Measurements from ENCODE around the gene CAPN2.

CAPN2 gene

DNA sequence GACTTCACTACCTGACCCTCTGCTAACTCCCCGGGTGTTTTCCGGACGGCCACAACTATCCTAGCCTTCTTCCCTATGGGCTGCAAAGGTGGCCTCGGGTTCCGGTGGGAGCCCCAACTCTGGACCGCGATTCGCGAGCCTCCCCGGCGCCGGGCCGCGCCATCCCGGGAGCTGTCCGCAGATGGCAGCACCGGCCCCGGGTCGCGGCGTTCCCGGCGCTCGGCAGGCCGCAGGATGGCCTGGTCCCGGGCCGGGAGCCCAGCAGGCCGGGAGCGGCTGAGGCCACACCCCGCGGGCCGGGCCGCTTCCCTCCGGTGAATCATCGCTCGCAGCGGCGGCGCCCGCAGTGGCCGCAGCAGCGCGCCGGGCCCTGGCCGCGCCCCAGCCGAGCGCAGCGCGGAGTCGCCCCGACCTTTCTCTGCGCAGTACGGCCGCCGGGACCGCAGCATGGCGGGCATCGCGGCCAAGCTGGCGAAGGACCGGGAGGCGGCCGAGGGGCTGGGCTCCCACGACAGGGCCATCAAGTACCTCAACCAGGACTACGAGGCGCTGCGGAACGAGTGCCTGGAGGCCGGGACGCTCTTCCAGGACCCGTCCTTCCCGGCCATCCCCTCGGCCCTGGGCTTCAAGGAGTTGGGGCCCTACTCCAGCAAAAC lies at the start of gene CAPN2:
Gene CAPN2 (plus strand): TSS at position 346 of the 656 bp plus-strand sequence. CDS start 102 bp downstream, at position 448.
- peaks cover 61% of the 10 kb centered on the region for H3K4me1 ChIP-seq (ENCODE audit: insufficient read depth, low read length)

DNA sequence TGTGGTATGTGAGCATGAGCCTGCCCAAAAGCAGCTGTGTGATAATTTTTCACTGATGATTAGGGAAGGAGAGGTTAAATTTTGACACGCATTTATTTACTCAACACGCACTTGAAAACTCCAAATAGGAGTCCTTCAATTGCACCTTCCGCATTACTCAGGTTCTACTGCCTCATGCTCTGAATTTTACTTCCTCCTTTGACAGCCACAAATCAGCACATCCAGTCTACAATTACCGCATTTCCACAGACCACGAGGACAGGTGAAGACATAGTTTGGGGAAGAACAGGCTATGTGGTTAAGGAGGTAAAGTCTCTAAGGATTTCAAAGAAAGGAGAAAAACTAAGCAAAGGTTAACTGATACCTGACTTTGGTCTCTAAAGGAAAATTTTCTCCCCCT lies 49.4 kb upstream of the CAPN2 start:
- Histone ChIP-seq H3K9me3 (ENCODE audit: low read length) (no peaks in the 10 kb centered on the region), H3K9ac (ENCODE audit: low read length) (no peak overlapping the region), H3K36me3 (ENCODE audit: insufficient read depth, low read length) (no peaks in the 10 kb centered on the region), H3K27ac (ENCODE audit: low read depth, low read length) (no peak overlapping the region), H3K27me3 (ENCODE audit: control insufficient read depth in 1 of 2, insufficient read depth in 2 of 2, low read length in 2 of 2) (no peaks in the 10 kb centered on the region), H3K4me3 (ENCODE audit: low read depth in 1 of 2, low read length in 2 of 2) (no peak overlapping the region), H3K4me1 (ENCODE audit: insufficient read depth, low read length) (no peaks in the 10 kb centered on the region)

More for the DNA sequence above, at the start of gene CAPN2:
- no peaks in the 10 kb centered on the region for H3K36me3 ChIP-seq (ENCODE audit: insufficient read depth, low read length)
- H3K4me3 ChIP-seq (ENCODE audit: low read depth in 1 of 2, low read length in 2 of 2): peak within 1 kb of the TSS; percentile 70 to 82
- H3K9ac ChIP-seq (ENCODE audit: low read length): peak within 1 kb of the TSS; percentile 69
- H3K27me3 ChIP-seq (ENCODE audit: control insufficient read depth in 1 of 2, insufficient read depth in 2 of 2, low read length in 2 of 2): no peaks in the 10 kb centered on the region
- H3K9me3 ChIP-seq (ENCODE audit: low read length): no peaks in the 10 kb centered on the region
- peak within 1 kb of the TSS; percentile 87 for H3K27ac ChIP-seq (ENCODE audit: low read depth, low read length)

- no peak overlapping the region for H3K27ac ChIP-seq (ENCODE audit: low read depth, low read length)
- no peak overlapping the region for H3K4me3 ChIP-seq (ENCODE audit: low read depth in 1 of 2, low read length in 2 of 2)
- no peaks in the 10 kb centered on the region for H3K4me1 ChIP-seq (ENCODE audit: insufficient read depth, low read length)
Measured at GRCh38 chr1:223664106-223664505, 48.2 kb upstream of the CAPN2 start.

DNA sequence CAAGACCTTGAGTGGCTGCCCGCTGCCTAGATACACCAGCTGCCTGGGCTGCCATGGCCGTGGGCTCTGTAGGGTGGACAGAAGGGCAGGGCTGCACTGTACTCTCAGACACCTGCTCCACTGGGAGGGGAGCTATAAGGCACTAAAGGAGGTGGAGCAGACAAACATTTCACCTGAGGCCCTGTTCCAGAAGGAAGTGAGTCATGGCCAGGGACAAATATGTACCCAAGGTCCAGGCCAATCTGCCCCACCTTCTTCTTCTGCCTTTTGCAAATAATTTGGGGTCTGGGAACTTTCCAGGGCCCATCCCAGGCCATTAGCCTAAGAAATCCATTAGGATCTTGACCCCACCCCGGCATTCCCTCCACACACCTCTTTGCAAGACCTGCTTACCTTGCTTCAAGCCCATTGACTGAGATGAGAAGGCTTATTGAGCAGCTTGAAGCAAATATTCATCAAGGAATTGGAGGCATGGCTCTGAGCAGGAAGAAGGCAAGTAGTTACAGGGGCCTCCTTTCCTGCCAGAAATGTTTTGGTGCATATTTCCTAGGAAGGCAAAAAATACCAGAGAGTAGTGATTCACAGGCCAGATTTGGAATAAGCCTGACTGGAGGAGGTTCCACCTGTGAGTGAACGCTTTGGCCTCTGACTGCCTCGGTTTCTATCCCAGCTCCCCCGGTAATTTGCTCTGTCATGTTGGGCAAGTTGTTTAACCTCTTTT lies 46.6 kb upstream of the CAPN2 start, which contains the start of gene CAPN8:
Gene CAPN8 (minus strand): TSS at position 110 of the 721 bp plus-strand sequence. CDS start 55 bp downstream, at position 55.
- H3K36me3 ChIP-seq (ENCODE audit: insufficient read depth, low read length): no peaks in the 10 kb centered on the region
- H3K4me3 ChIP-seq (ENCODE audit: low read depth in 1 of 2, low read length in 2 of 2): no peak within 1 kb of the TSS
- H3K4me1 ChIP-seq (ENCODE audit: insufficient read depth, low read length): no peaks in the 10 kb centered on the region
- no peak within 1 kb of the TSS for H3K9ac ChIP-seq (ENCODE audit: low read length)
- H3K27ac ChIP-seq (ENCODE audit: low read depth, low read length): no peak within 1 kb of the TSS
- H3K9me3 ChIP-seq (ENCODE audit: low read length): no peaks in the 10 kb centered on the region
- H3K27me3 ChIP-seq (ENCODE audit: control insufficient read depth in 1 of 2, insufficient read depth in 2 of 2, low read length in 2 of 2): no peaks in the 10 kb centered on the region

More at GRCh38 chr1:223664106-223664505, 48.2 kb upstream of the CAPN2 start:
- no peaks in the 10 kb centered on the region for H3K36me3 ChIP-seq (ENCODE audit: insufficient read depth, low read length)
- H3K9me3 ChIP-seq (ENCODE audit: low read length): no peaks in the 10 kb centered on the region
- H3K27me3 ChIP-seq (ENCODE audit: control insufficient read depth in 1 of 2, insufficient read depth in 2 of 2, low read length in 2 of 2): no peaks in the 10 kb centered on the region
- no peak overlapping the region for H3K9ac ChIP-seq (ENCODE audit: low read length)

- no peaks in the 10 kb centered on the region for H3K9me3 ChIP-seq (ENCODE audit: low read length)
- no peak overlapping the region for H3K4me3 ChIP-seq (ENCODE audit: low read depth in 1 of 2, low read length in 2 of 2)
- no peak overlapping the region for H3K27ac ChIP-seq (ENCODE audit: low read depth, low read length)
- no peak overlapping the region for H3K9ac ChIP-seq (ENCODE audit: low read length)
- H3K36me3 ChIP-seq (ENCODE audit: insufficient read depth, low read length): no peaks in the 10 kb centered on the region
- H3K4me1 ChIP-seq (ENCODE audit: insufficient read depth, low read length): no peaks in the 10 kb centered on the region
- no peaks in the 10 kb centered on the region for H3K27me3 ChIP-seq (ENCODE audit: control insufficient read depth in 1 of 2, insufficient read depth in 2 of 2, low read length in 2 of 2)
Measured at GRCh38 chr1:223667484-223668182, 44.7 kb upstream of the CAPN2 start.

DNA sequence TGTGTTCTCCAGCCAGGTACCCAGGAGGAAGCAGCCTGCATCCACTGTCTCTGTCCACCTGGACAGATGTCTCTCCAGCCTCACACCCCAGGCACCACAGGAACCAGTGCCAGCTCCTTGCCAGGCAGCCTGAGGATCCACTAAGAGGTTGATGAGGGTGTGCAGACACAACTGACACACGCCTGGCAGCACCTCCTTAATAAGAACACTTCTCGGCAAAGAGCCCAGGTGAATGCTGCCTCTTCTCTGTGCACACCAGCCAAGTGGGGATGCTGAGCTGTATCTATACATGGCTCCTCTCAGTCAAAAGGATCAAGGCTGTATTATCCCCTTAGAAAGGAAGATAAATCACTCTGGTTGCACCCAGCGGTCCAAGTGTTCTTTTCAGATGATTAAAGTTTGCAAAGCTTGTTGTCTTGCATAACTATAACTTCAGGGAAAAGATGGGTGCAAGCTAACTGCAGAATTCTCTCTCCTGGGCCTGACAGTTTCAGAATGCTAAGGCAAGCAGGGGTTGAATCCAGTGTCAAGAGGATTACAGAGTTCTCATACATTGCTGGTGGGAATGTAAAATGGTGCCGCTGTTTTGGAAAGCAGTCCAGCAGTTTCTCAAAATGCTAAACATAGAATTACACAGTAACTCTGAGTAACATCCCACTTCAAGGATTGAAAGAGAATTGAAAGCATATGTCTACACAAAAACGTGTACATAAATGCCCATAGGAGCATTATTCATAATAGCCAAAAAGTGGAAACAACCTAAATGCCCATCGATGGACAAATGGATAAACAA lies 43.1 kb upstream of the CAPN2 start:
- no peak overlapping the region for H3K9ac ChIP-seq (ENCODE audit: low read length)

DNA sequence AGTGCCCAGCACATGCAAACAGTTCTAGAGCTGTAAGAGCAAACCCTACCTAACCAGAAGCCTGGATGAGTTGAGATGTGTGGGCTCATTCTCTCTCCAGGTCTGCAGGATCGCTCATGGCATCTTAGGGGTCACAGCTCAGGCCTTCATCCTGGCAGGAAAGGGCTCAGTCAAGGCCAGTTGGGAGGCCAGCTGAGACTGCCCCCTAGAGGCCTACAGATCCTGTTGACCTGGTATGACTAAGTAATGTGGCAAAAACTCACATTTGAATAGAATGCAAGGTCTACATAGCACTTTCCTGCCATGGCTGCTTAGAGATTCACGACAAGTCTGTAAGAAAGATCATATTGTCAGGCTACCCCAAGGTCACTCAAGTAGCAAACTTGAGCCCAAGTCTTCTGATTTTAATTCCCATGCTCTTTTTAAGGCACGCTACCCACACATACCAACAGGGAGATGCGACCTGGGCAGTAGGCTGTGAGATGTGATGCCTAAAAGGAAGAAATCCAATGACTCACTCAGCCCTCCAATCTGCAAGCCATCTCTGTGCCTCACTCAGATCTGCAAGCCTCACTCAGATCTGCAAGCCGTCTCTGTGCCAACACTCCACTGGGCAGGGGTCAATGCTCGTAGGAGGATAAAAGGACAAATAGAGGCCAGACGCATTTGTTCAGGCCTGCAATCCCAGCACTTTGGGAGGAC lies 41.7 kb upstream of the CAPN2 start:
- no peak overlapping the region for H3K27ac ChIP-seq (ENCODE audit: low read depth, low read length)
- no peaks in the 10 kb centered on the region for H3K27me3 ChIP-seq (ENCODE audit: control insufficient read depth in 1 of 2, insufficient read depth in 2 of 2, low read length in 2 of 2)
- H3K9ac ChIP-seq (ENCODE audit: low read length): no peak overlapping the region
- H3K4me3 ChIP-seq (ENCODE audit: low read depth in 1 of 2, low read length in 2 of 2): no peak overlapping the region
- H3K9me3 ChIP-seq (ENCODE audit: low read length): no peaks in the 10 kb centered on the region
- no peaks in the 10 kb centered on the region for H3K36me3 ChIP-seq (ENCODE audit: insufficient read depth, low read length)
- no peaks in the 10 kb centered on the region for H3K4me1 ChIP-seq (ENCODE audit: insufficient read depth, low read length)

More for the DNA sequence above, 43.1 kb upstream of the CAPN2 start:
- Histone ChIP-seq H3K36me3 (ENCODE audit: insufficient read depth, low read length) (no peaks in the 10 kb centered on the region), H3K4me1 (ENCODE audit: insufficient read depth, low read length) (no peaks in the 10 kb centered on the region), H3K9me3 (ENCODE audit: low read length) (no peaks in the 10 kb centered on the region), H3K4me3 (ENCODE audit: low read depth in 1 of 2, low read length in 2 of 2) (no peak overlapping the region), H3K27me3 (ENCODE audit: control insufficient read depth in 1 of 2, insufficient read depth in 2 of 2, low read length in 2 of 2) (no peaks in the 10 kb centered on the region), H3K27ac (ENCODE audit: low read depth, low read length) (no peak overlapping the region)

DNA sequence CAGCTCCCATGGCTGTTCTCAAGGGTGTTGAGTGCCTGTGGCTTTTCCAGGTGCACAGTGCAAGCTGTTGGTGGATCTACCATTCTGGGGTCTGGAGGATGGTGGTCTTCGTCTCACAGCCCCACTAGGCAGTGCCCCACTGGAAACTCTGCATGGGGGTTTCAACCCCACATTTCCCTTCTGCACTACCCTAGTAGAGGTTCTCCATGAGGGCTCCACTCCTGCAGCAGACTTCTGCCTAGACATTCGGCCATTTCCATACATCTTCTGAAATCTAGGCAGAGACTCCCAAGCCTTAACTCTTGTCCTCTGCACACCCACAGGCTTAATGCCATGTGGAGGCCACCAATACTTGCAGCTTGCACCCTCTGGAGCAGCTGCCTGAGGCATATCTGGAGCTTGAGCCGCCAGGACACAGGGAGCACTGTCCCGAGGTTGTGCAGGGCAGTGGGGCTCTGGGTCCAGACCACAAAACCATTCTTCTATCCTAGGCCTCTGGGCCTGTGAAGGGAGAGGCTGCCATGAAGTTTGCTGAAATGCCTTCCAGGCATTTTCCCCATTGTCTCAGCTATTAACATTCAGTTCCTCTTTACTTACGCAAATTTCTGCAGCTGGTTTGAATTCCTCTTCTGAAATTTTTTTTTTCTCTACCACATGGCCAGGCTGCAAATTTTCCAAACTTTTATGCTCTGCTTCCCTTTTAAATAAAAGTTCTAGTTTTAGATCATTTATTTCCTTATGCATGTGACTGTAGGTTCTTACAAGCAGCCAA lies 38.0 kb upstream of the CAPN2 start:
- Histone ChIP-seq H3K4me3 (ENCODE audit: low read depth in 1 of 2, low read length in 2 of 2) (no peak overlapping the region), H3K36me3 (ENCODE audit: insufficient read depth, low read length) (no peaks in the 10 kb centered on the region), H3K27me3 (ENCODE audit: control insufficient read depth in 1 of 2, insufficient read depth in 2 of 2, low read length in 2 of 2) (no peaks in the 10 kb centered on the region), H3K9me3 (ENCODE audit: low read length) (no peaks in the 10 kb centered on the region), H3K9ac (ENCODE audit: low read length) (no peak overlapping the region), H3K27ac (ENCODE audit: low read depth, low read length) (no peak overlapping the region), H3K4me1 (ENCODE audit: insufficient read depth, low read length) (no peaks in the 10 kb centered on the region)

GRCh38 chr1:223678841-223679240 lies 33.5 kb upstream of the CAPN2 start:
- Histone ChIP-seq H3K27me3 (ENCODE audit: control insufficient read depth in 1 of 2, insufficient read depth in 2 of 2, low read length in 2 of 2) (no peaks in the 10 kb centered on the region), H3K4me3 (ENCODE audit: low read depth in 1 of 2, low read length in 2 of 2) (no peak overlapping the region), H3K36me3 (ENCODE audit: insufficient read depth, low read length) (no peaks in the 10 kb centered on the region), H3K9ac (ENCODE audit: low read length) (no peak overlapping the region), H3K4me1 (ENCODE audit: insufficient read depth, low read length) (no peaks in the 10 kb centered on the region), H3K9me3 (ENCODE audit: low read length) (no peaks in the 10 kb centered on the region), H3K27ac (ENCODE audit: low read depth, low read length) (no peak overlapping the region)

DNA sequence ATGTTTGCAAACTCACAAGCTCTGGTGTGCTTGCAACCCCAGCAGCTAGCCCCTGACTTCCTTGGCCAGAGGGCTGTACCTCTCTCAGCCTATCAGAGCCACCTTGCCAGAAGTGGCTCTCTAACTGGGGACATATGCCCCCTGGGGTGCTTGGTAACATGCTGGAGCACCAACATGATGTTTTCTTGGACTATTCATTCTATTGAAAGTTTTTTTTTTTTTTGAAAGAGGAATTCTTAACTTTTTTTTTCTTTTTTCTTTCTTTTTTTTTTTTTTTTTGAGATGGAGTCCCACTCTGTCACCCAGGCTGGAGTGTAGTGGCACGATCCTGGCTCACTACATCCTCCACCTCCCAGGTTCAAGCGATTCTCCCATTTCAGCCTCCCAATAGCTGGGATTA lies 32.2 kb upstream of the CAPN2 start:
- Histone ChIP-seq H3K27me3 (ENCODE audit: control insufficient read depth in 1 of 2, insufficient read depth in 2 of 2, low read length in 2 of 2) (no peaks in the 10 kb centered on the region), H3K27ac (ENCODE audit: low read depth, low read length) (no peak overlapping the region), H3K4me3 (ENCODE audit: low read depth in 1 of 2, low read length in 2 of 2) (no peak overlapping the region), H3K4me1 (ENCODE audit: insufficient read depth, low read length) (no peaks in the 10 kb centered on the region), H3K36me3 (ENCODE audit: insufficient read depth, low read length) (no peaks in the 10 kb centered on the region), H3K9me3 (ENCODE audit: low read length) (no peaks in the 10 kb centered on the region), H3K9ac (ENCODE audit: low read length) (no peak overlapping the region)
